Kidney epithelial cell (primary cell): ENCODE measurements around the gene MTA1. TPM values are rescaled to one million over a fixed set of nuclear protein-coding genes. Genes with fewer than 3 reads are reported as not detected.

ENCODE experiments used
- DNase-seq: peaks from one replicate; pipeline ENCODE4 v3.0.0-alpha.2; 2010; ENCODE audit warnings: low read depth
- H3K27me3 ChIP-seq: 2 replicates; pipeline ENCODE4 v1.6.0; 2011; ENCODE audit warnings: low read length; ENCODE audit not compliant: control insufficient read depth, insufficient read depth
- H3K36me3 ChIP-seq: 2 replicates; pipeline ENCODE4 v1.5.1; 2011; ENCODE audit warnings: low read length; ENCODE audit not compliant: control insufficient read depth, insufficient read depth
- H3K4me3 ChIP-seq: 2 replicates; pipeline ENCODE4 v1.5.1; 2011; ENCODE audit warnings: low read depth, mild to moderate bottlenecking, control low read depth, low read length
- total RNA-seq: library from RNA; depleted of rRNA; stranded (reverse); fragments of >200 nt; gene quantifications from 2 replicates; pipeline ENCODE4 v1.2.3, GENCODE V29; 2015
- TF ChIP-seq, protein P1 (sequence below): IDR thresholded peaks from 2 replicates; pipeline ENCODE4 v1.5.1; 2011; ENCODE audit warnings: mild to moderate bottlenecking, moderate library complexity, low read length, control low read depth, inconsistent platforms; ENCODE audit not compliant: insufficient read depth, poor library complexity, severe bottlenecking

The MTA1 gene
- total RNA-seq, 1 donor from 2014 or later: 68.3 TPM

DNA sequence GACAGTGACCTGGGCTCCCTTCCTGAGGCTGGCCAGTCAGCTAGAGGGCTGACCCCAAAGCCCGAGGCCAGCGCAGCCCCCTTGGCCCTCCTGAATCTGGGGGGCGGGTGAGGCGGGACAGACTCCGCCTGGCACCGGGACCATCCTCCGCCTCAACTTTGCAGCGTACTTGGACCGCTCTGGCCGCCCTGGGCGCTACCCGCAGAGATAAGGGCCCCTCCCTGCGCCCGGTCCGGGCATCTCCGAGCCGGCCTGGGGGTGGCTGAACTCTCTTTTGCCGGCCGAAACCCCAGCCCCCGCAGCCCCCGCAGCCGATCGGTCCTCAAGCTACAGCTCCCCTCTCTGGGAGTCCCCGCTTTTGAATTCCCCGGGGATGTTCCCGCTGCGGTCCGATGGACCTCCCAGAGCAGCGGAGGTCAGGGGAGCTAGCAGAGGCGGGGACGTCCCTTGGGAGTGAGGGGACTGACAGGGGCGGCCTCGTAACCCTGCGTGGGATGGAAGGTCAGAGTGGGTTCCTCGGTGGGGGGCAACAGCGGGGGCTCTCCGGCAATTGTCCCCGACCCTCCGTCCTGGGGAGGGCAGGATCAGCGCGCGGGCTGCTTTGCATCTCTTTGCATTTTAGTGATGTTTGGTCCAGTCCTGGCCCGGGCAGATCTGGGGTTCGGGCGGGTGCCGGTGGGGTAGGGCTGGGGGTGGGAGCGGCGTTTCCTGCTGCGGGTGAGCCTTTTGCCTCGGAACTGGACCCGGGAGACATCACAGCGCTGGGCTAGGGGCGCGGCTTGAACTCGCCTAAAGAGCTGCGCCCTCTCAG is 66.7 kb downstream of the MTA1 start, which contains the start of gene CRIP1:
CRIP1 (plus strand) TSS at position 724 of the 811 bp plus-strand sequence. CDS start 374 bp downstream, outside the sequence.
- DNase-seq: no peak
- TF ChIP-seq, protein P1, sequence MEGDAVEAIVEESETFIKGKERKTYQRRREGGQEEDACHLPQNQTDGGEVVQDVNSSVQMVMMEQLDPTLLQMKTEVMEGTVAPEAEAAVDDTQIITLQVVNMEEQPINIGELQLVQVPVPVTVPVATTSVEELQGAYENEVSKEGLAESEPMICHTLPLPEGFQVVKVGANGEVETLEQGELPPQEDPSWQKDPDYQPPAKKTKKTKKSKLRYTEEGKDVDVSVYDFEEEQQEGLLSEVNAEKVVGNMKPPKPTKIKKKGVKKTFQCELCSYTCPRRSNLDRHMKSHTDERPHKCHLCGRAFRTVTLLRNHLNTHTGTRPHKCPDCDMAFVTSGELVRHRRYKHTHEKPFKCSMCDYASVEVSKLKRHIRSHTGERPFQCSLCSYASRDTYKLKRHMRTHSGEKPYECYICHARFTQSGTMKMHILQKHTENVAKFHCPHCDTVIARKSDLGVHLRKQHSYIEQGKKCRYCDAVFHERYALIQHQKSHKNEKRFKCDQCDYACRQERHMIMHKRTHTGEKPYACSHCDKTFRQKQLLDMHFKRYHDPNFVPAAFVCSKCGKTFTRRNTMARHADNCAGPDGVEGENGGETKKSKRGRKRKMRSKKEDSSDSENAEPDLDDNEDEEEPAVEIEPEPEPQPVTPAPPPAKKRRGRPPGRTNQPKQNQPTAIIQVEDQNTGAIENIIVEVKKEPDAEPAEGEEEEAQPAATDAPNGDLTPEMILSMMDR: no peak
- H3K4me3 ChIP-seq: peak within 1 kb of the TSS; percentile 37

DNA sequence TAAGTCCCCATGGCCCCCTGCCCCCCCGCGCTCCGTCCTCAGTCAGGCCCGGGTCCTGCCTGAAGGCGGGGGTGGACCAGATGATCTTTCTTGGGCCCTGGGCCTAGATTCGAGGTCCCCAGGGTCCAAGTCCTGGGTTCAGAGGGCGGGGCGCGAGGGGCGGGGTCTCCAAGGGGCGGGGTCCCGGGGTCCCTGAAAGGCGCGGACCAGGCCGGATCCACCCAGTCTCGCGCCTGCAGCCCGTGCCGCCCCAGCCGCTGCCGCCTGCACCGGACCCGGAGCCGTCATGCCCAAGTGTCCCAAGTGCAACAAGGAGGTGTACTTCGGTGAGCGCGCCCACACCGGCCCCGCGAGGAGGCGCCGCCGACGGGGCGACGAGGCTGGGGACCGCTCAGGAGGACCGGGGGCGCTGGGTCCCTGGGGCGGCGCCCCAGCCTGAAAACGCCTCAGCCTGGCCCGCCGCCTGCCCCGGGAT is 67.4 kb downstream of the MTA1 start:
- H3K27me3 ChIP-seq: peaks cover 26% of the 10 kb centered on the region
- TF ChIP-seq, protein P1: no peak
- DNase-seq: no peak
- peak overlapping the region; percentile 37 for H3K4me3 ChIP-seq
- no peaks in the 10 kb centered on the region for H3K36me3 ChIP-seq

More for the DNA sequence above, 66.7 kb downstream of the MTA1 start, which contains the start of gene CRIP1:
- Histone ChIP-seq H3K27me3 (peaks cover 26% of the 10 kb centered on the region), H3K36me3 (no peaks in the 10 kb centered on the region)

DNA sequence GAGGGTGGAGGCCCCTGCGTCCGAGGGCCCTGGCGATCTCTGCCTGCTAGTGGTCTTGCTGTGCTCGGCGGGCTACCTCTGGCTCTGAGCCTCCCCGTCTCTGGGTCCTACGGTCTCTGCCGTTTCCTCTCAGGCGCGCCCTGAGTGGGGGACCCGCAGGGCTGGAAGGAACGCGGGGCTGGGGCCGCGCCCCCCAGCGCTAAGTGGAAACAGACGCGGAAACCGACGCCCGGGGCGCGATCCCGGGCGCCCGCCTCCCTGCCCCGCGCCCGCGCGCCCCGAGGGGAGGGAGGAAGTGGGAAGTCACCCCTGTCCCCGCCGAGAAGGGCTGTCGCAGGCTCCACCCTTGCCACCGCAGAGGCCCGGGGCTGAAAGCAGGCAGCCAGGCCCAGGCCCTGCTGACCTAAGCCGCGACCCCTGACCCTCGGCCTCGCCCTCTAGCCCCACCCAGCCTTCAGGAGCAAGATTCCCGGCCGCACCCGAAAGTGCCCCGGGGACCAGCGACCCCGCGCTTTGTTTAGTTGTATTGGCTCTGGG is 67.9 kb downstream of the MTA1 start:
- Histone ChIP-seq H3K36me3 (no peaks in the 10 kb centered on the region), H3K4me3 (peak overlapping the region; percentile 37), H3K27me3 (peaks cover 26% of the 10 kb centered on the region)
- TF ChIP-seq, protein P1: no peak
- no peak for DNase-seq

DNA sequence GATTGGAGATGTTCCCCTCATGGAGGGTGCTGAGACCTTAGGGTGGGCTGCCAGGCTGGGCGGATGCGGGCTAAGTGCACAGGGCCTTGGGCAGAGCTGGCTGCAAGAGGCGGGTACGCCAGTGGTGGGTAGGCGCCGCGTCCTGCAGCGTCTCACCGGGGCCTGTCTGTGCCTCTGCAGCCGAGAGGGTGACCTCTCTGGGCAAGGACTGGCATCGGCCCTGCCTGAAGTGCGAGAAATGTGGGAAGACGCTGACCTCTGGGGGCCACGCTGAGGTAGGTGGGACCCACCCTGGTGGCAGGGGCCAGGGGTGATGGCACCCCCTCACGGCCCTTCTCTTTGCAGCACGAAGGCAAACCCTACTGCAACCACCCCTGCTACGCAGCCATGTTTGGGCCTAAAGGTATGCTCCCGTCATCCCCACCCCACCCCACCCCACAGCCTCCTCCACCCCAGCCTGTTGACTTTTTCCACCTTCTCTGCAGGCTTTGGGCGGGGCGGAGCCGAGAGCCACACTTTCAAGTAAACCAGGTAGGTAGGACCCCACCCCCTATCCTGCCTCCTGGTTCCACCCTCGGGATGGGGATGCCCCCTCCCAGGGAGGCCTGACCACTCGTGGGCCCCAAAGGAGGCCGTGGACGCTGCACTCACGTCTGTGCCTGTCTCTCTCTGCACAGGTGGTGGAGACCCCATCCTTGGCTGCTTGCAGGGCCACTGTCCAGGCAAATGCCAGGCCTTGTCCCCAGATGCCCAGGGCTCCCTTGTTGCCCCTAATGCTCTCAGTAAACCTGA is 68.6 kb downstream of the MTA1 start:
- DNase-seq: no peak
- H3K4me3 ChIP-seq: peak overlapping the region; percentile 37
- H3K27me3 ChIP-seq: peaks cover 26% of the 10 kb centered on the region
- TF ChIP-seq, protein P1: no peak
- H3K36me3 ChIP-seq: no peaks in the 10 kb centered on the region

GRCh38 chr14:105488781-105489541 is 69.3 kb downstream of the MTA1 start:
- H3K4me3 ChIP-seq: no peak overlapping the region
- no peaks in the 10 kb centered on the region for H3K36me3 ChIP-seq
- peaks cover 26% of the 10 kb centered on the region for H3K27me3 ChIP-seq
- no peak for DNase-seq
- TF ChIP-seq, protein P1: no peak
